NCI-H1417 (cell line): ENCODE results near the gene ATAD3B.
"Not testable (repeated sequence)": the region's sequence is repeated elsewhere in the genome, so short reads cannot be mapped to it uniquely, and the experiment has no call there.

Source experiments
- DNase-seq, 3 experiments: peaks; one replicate each; lab custom pipeline; 2025; lab: John Stamatoyannopoulos, UW

The ATAD3B gene

DNA sequence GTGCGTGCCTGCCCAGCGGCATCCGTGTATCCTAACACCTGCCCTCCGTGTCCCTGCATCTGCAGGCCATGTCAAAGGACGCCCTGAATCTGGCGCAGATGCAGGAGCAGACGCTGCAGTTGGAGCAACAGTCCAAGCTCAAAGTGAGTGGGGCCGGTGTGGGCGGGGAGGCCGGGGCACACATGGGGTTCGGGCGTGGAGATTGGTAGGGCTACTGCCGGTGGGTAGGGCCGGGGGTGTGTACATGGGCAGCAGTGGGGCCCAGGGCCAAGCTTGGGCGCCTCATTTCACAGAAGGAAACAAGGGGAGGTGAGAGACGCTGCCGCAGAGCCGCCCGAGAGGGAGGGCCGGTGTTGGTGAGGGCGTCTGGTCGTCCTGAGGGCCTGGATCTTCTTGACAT lies 20.9 kb upstream of the ATAD3B start:
- not testable (repeated sequence) for DNase-seq

DNA sequence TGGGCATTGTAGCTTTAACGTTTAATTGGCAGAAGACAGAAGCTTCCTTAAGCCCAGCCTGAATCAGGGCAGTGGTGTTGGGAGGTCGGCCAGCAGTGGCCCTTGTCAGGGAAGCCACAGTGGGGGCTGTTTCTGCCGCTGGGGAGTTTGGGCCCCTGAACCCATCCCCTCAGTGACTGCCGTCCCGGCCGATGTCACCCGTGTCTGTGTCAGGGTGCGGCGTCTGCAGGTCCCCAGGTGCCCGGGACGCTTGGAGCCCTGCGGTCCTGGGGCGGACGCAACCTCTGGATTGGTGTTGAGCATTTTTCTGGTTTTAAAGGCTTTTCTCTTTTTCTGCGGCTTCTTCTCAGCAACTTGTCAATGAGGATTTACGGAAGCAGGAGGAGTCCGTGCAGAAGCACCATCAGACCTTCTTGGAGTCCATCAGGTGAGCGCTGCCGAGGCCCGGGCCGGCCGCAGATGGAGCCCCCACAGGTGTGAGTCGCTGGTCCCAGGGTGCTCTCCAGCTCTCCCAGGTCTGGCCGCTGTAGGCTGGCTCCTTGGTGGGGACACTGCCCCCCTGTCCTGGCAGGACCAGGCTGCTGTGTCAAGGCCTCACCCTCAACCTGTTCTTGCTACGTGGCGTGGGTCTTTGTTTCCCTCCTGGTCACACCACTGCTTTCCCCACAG lies 19.7 kb upstream of the ATAD3B start:
- no peak for DNase-seq

GRCh38 chr1:1452365-1452739 lies 19.2 kb upstream of the ATAD3B start:
- peak in 1 of 3 experiments; percentile 7 for DNase-seq

- no peak for DNase-seq
Measured at GRCh38 chr1:1452882-1453281, 18.7 kb upstream of the ATAD3B start.

DNA sequence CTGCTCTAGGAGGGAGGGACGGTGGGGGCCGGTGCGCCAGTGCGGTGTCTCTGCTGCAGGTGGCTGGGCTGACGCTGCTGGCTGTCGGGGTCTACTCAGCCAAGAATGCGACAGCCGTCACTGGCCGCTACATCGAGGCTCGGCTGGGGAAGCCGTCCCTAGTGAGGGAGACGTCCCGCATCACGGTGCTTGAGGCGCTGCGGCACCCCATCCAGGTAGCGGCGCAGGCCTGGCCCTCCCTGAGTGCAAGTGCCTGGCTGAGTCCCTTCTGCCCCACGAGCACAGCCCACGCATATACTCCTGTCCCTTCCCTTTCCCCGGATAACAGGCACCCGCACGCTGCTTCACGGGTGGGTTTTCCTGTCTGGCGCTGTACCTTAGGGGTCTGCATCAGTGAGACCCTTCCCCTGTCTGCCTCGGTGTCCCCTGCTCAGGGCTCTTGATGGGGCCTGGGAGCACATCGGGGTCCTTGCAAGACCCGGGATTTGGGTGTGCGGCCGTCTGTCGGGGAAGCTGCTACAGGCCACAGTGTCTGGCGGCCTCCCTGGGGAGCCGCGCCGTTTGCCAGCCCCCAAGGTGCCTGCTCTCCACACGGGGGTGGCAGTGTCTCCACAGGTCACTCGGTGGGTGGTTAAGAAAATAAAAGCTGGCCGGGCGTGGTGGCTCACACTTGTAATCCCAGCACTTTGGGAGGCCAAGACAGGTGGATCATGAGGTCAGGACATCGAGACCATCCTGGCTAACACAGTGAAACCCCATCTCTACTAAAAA lies 17.1 kb upstream of the ATAD3B start:
- DNase-seq = not testable (repeated sequence)

GRCh38 chr1:1455366-1455884 lies 16.1 kb upstream of the ATAD3B start:
- no peak for DNase-seq

DNA sequence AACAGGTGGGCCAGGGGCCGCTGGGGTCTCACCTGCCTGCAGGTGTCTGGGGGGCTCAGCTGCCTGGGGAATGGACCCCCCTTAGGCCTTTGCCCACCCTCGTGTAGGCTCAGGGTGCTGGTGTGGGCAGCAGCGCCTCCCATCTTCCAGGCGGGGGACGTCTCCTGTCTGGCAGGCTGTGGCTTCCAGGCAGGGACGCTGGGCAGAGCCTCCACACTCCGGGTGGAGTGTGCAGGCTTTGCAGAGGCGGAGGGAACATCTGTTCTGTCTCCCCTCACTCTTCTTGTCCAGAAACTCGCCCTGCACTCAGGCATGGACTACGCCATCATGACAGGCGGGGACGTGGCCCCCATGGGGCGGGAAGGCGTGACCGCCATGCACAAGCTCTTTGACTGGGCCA lies 15.6 kb upstream of the ATAD3B start:
- not testable (repeated sequence) for DNase-seq

GRCh38 chr1:1456683-1457255 lies 14.8 kb upstream of the ATAD3B start:
- DNase-seq = not testable (repeated sequence)

GRCh38 chr1:1459156-1459555 lies 12.4 kb upstream of the ATAD3B start:
- not testable (repeated sequence) for DNase-seq

DNA sequence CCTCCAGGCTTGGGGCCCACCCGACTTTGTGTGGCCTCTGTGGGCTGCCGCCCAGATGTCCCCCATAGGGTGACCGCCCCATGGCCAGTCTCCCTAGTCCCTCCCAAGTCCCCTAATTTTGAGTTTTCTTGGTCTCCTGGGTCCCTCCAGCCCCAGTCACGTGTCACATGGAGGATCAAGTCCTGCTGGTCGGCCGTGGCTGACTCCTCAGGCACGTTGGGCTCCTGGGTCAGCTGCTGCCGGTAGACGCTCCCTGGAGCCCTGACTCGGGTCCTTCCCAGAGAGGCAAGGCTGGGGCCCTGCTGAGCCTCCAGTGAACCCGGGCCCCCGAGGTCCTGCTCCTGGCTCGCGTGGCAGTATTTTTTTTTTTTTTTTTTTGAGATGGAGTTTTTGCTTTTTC lies 11.9 kb upstream of the ATAD3B start:
- not testable (repeated sequence) for DNase-seq

GRCh38 chr1:1460540-1461130 lies 10.9 kb upstream of the ATAD3B start:
- no peak for DNase-seq

GRCh38 chr1:1461721-1462317 lies 9.7 kb upstream of the ATAD3B start:
- DNase-seq = no peak

DNA sequence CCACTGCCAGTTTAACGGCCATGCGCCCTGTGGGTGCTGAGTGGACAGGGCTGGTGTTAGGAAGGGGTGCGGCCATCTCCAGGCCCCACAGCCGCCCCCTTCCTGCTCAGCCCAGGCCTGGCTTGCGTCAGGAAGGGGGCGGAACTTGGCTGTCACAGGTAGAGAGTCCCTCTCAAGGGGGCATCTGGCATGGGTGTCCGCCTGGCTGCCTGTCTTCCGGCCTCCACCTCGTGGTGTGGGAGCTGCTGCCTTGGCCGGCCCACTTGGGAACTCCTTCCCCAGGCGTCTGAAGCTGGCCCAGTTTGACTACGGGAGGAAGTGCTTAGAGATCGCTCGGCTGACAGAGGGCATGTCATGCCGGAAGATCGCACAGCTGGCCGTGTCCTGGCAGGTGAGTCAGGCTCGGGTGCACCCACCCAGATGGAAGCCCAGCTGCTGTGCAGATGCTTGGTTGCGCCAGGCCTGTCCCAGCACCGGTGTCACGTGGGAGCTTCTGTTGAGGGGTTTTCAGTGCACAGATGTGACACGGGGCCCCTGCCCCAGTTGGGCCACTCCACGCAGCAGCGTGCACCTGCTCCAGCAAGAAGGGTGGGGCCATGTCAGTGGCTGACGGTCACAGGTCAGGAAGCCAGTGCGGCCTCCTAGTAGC lies 9.1 kb upstream of the ATAD3B start:
- no peak for DNase-seq

GRCh38 chr1:1463312-1463711 lies 8.3 kb upstream of the ATAD3B start:
- no peak for DNase-seq

- not testable (repeated sequence) for DNase-seq
Measured at GRCh38 chr1:1468196-1468985, 3.2 kb upstream of the ATAD3B start.

GRCh38 chr1:1470626-1471388 lies 758 bp upstream of the ATAD3B start:
- peak in 1 of 3 experiments; percentile 39 for DNase-seq

- DNase-seq = peak in 1 of 3 experiments; percentile 3
Measured at GRCh38 chr1:1472053-1472876, 700 bp downstream of the ATAD3B start.

DNA sequence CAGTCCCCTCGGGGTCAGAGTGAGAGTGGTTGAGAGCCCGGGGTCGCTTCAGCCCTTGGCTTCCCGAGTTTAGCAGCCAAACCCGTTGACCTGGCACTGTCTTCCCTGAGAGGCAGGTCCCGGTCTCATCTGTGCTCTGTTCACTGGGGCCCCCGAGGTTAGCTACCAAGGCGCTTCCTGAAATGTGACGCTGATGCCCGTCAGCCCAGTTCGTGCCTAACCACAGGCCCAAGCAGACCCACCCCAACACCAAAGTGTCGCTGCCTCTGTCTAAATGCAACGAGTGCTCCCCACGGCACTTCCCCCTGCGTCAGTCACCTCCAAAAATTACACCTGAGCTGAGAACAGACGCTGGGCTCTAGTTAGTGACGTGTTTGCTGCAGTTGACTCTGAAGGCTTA lies 4.4 kb downstream of the ATAD3B start:
- not testable (repeated sequence) for DNase-seq

DNA sequence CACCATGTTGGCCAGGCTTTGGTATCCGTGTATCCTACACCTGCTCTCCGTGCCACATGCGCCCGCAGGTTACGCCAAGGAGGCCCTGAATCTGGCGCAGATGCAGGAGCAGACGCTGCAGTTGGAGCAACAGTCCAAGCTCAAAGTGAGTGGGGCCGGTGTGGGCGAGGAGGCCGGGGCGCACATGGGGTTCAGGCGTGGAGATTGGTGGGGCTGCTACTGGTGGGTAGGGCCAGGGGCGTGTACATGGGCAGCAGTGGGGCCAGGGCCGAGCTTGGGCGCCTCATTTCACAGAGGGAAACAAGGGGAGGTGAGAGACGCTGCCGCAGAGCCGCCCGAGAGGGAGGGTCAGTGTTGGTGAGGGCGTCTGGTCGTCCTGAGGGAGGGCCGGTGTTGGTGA lies 5.6 kb downstream of the ATAD3B start:
- DNase-seq = no peak
